Kidney capillary endothelial cell (primary cell): ENCODE measurements around the gene METTL21A.

ENCODE experiments used
- DNase-seq: peaks from one replicate; pipeline ENCODE4 v3.0.0-alpha.2; 2018; ENCODE audit warnings: low spot score

METTL21A gene

DNA sequence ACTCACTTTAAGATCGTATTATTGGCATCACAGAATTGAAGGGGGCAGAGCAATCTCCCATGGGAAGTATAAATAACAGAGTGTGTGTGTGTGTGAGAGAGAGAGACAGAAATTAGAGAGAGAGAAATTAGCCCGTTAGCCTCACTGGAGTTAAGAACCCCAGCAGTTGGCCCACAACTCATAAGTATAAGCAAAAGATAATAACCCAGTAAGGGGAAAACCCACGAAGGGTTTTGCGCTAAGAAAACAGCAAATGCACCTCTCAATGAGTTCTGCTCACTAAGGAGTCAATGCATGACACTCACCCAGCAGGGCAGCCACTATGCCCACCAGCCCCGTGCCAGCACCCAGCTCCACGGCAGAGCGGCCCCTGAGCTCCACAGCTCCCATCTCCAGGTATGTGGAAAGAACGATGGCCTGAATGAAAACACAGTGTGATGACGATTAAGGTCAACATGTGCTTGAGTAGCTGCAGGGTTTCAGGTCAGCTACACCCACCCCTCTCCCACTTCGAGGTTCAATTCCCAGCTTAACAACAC lies 3.6 kb downstream of the METTL21A start:
- no peak for DNase-seq

DNA sequence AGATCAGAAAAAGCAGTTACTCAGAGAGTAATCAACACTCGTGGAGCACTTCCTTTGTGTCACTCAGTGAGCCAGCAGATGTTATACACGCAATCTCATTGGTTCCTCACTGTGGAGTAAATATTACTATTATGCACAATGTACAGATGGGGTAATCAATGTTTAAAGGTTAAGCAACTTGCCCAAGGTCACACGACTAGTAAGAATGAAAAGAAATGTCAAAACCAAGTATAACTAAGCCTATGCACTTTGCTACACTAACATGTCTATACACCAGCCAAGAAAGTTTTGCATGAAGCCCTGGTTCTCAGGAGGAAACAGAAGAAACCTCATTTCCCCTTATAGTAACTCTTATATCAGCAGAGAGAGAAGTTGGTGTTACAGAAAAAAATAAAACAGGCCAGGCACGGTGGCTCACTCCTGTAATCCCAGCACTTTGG lies 5.4 kb downstream of the METTL21A start:
- peak; percentile 10 for DNase-seq

DNA sequence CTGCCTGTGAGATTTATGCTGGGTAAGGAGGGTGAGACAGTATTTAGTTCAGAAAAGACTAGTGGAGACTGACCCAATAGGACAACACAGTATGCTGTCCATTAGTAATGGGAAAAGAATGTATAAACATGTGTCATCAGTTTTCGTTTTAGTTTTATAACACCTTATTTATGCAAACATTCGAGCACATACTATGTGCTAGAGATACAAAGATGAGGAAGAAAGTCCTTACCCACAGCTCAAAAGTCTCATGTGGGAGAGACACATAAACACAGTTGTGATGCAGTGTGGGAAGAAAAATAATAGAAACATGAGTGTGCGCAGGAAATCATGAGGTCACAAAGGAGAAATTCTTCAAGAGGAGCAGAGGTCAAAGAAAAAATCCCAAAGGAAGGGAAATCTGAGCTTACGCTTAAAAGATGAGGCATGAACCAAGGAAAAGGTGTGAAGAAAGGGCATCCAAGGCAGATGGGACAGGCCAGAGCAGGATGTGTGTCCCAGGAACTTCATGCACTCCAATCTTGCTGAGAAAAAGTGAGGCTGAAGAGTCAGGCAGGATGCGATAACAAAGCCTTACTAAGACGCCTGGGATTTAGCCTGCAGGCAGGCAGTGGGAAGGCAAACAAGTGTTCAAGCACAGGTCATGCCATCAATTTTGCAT lies 8.1 kb downstream of the METTL21A start:
- peak; percentile 82 for DNase-seq

DNA sequence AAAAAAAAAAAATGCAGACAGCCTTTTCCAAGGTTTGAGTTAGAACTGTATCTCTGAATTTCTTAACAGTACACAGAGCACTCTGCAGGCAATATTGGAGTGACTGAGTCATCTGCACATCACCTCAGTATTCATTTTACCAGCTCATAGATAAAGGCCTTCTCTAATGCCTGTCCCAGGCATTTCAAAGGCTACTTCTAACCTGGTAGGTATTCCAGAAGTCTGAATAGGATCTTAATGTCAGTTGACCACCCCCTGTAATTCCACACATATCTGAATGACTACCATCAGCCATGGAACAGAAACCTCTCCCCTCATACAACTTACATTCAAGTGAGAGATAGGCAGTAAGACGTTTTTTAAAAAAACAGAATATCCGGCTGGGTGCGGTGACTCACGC lies 9.0 kb downstream of the METTL21A start:
- DNase-seq: no peak

DNA sequence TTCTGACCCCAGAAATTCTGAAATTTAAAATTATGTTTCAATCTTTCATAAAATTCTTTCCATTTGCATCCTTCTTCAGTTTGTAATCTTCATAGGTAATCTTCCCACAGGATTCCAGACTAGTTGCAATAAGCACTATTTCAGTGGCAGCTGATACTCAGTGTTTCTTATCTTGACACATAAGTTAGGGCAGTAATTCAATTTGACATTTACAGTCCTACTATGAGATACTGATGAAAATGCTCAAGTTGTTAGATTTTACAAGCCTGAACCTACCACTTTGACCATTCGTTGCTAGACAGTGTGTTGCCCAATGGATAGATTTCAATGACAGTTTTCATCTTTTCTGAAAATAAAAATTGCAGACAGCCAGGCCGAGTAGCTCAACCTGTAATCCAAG lies 10.4 kb downstream of the METTL21A start:
- no peak for DNase-seq

DNA sequence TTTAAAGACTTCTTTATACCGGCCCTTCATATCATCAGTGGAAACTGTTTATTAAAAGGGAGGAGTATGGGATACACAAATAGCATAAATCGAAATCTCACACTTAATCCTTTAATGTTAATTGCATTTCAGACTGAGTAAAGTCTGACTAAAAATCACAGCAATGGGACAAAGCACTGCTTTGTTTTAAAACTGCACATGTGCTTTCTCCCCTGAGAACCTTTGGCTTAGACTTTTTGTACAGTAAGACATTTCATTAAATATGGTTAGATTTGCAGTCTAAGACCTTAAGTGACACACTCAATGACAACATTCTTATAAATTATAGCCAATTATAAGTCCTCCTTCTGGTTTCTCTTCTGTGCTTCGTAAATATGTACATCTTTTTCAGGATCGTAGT lies 12.5 kb downstream of the METTL21A start:
- DNase-seq: no peak

DNA sequence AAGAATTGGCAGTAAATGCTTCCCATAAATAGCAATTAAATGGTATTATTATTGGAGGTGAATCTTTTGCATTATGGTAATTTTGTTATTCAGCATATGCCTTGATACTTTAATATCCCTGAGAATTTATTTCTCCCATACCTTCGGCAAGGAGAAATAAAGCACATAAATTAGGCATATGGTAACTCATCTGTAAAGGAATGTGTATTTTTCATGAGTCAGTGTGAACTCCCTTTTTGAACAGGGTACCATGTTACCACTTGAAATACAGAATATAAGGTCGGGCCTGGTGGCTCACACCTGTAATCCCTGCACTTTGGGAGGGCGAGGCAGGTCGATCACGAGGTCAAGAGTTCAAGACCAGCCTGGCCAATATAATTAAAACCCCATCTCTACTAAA lies 18.4 kb downstream of the METTL21A start:
- DNase-seq: no peak

DNA sequence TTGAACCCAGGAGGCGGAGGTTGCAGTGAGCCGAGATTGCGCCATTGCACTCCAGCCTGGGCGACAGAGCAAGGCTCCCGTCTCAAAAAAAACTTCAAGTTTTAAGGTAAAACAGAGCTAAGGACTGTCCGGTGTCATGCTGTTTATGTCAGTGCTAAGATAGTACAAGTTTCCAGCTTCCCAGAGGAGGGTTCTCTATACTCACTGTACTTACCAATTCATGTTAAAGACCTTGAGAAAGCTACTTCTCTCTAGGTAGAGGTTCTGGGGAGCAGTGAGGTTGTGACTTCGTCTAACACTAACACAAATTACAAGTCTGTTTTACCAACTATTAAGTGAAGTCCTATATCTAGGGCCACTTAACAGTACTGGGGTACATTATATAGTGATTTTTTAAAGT lies 18.8 kb downstream of the METTL21A start:
- DNase-seq: no peak

DNA sequence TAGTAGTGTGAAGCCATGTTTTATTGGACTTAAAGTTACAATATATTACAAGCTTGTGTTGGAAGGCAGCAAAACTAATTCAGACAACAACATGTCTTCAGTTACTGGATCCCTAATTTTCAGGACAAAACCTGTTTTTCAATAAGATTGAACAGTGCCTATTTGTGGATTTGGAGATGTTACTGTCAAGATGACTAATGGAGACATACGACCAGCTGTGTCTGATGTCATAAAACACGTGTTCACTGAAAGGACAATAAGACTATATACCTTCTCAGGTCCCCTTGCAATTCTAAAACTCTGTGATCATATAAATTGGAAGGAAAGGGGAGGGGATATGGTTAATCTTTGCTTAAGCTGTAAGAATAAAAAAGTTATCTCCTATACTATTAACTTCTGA lies 21.7 kb downstream of the METTL21A start:
- no peak for DNase-seq

DNA sequence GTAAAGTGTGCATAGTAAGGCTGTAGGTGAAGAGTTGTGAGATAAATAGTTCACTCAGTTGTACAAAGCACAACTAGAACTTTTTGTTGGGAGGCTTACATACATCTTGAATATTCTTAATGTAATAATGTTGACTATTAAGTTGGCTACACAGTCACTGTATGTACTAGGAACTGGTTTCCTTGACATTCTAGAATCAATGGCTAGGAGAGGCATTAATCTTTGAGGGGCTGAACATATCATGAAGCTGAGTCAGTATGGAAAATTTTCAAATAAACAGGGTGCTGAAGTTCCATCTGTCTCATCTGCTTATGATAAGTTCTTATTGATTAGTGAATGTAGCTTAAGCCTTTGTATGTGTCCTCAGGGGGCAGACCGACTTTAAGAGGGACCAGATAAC lies 23.4 kb downstream of the METTL21A start:
- DNase-seq: no peak

DNA sequence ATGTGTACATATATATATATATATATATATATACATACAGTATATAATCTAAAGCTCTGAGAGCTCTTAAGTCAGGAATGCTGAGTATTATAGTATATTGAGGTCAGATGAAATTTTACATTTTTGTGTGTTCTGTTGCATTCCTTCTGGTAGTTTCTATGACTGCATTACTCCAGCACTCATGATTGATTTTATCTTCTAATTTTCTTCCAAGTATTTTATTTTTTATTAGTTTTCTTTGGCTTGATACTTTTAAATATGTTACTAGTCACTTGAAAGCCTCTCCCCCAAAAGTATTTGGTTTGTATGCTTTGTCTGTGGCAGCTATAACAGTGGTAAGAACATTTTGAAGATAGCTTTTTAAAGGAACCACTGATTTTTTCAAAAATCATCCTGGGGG lies 25.0 kb downstream of the METTL21A start:
- no peak for DNase-seq

DNA sequence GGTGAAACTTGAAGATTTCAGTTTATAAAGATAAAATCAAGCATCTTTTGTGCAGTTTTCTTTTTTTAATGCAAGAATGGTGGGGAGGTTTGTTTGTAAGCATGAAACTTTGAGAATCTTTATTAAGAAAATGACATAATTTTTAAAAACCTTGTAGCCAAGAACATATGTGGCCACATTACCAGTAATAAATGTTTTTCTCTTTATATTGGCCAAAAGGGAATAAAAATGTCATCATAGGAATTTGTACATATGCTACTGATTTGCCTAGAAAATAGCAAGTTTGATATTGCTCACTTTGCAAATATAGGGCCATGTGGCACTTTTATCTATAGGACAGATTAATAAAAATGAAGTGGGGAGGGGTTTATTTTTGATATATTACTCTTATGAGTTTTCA lies 25.6 kb downstream of the METTL21A start:
- no peak for DNase-seq

DNA sequence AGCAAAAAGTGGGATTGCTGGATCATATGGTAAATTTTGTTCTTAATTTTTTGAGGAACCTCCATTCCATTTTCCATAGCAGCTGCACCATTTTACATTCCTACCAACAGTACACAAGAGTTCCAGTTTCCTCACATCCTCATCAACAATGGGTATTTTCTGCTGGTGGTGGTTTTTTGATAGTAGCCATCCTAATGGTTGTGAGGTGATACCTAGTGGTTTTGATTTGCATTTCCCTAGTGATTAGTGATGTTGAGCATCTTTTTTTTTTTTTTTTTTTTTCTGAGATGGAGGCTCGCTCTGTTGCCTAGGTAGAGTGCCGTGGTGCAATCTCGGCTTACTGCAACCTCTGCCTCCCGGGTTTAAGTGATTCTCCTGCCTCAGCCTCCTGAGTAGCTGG lies 30.5 kb downstream of the METTL21A start:
- no peak for DNase-seq

DNA sequence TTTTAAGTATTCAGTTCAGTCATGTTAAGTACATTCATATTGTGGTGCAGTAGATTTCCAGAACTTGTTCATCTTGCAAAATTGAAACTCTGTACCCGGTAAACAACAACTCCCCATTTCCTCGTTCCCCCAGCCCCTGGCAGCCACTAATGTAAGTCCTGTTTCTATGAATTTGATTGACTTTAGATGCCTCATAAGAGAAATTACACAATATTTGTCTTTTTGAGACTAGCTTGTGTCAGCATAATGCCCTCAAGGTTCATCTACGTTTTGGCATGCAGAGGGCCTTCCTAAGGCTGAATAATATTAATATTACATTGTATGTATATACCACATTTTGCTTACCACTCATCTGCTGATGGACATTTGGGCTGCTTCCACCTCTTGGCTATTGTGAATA lies 30.9 kb downstream of the METTL21A start:
- DNase-seq: no peak

DNA sequence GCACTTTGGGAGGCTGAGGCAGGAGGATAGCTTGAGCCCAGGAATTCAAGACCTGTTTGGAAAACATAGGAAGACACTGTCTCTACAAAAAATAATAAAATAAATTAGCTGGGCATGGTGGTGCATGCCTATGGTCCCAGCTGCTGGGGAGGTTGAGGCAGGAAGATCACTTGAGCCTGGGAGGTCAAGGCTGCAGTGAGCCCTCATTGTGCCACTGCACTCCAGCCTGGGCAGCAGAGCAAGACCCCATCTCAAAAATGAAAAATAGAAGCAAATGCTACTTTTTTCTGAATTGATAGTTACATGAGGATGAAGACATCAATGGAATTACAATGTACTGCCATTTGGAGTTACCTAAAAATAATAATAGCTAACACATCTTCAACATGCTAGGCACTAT lies 31.9 kb downstream of the METTL21A start:
- no peak for DNase-seq

DNA sequence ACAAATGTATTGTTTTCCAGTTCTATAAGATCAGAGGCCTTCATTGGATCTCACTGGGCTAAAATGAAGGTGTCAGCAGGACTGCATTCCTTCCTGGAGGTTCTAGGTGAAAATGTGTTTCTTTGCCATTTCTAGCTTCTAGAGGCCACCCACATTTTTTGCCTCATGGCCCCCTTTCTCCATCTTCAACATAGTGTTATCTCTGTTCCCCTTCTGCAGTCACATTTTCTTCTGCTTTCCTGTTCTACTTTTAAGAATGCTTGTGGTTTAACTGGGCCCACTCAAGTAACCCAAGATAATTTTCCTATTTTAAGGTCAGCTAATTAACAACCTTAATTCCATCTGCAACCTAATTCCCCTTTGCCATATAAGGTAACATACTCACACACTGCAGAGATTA lies 36.1 kb downstream of the METTL21A start:
- DNase-seq: no peak

DNA sequence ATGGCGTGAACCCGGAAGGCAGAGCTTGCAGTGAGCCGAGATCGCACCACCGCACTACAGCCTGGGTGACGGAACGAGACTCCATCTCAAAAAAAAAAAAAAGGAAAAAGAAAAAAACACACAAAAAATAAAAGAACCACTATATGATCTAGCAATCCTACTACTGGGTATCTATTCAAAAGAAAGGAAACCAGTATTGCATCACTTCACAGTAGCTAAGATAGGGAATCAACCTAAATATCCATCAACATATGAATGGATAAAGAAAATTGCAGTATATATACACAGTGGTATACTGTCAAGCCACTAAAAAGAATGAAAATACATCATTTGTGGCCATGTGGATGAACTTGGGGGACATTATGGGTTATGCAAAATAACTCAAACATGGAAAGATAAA lies 37.9 kb downstream of the METTL21A start:
- DNase-seq: no peak

DNA sequence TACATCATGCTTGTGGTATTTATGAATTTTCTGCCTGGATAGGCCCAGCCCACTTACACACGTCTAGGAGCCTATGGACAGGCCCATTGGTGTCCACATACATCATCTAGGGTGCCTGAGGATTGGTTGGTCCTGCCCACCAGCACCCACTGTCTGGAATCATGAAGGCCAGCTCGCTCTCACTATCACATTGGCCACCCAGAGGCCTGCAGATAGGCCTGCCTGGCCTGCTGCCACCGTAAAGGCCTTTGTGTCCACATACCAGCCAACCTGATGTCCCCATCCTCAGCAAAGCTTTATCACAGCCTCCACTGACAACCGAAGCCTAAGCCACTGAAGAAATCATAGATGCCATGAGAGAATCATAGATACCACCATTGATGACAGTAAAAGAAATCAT lies 40.2 kb downstream of the METTL21A start:
- DNase-seq: no peak

DNA sequence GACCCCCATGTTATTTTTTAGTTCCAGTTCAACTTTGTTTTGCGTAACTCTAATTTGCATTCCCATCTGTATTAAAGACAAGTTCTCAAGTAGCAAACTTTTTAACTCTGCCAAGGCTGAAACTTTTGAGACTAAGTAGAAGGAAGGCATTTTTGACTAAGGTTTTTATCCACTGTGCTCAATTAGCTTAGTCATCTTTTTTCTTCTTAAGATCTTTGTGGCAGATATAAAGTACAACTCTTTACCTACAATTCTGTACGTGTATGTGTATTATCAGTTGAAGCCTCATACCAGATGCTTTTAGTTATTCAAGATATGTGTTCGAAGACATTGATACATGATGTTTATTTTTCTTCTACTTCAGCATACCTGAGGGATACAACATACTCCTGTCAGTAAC lies 53.8 kb downstream of the METTL21A start:
- DNase-seq: no peak

DNA sequence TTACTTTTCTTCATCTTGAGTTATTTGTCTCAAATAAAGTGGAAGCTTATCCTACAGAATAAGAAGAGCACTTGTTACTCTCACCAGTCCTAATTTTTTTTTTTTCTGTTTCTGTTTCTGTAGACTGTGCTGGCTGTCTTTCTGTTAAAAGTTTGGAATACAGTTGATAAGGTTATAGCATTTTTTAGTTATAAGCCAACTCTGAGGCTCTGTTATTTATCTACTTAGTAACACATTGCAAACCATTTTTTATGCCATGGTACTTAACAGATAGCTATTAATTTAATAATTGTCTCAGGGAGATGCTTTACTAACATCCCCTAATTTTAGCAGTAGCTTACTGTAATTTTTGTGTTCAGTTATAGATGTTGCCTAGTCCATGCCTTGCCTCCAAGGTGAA lies 57.5 kb downstream of the METTL21A start:
- no peak for DNase-seq

DNA sequence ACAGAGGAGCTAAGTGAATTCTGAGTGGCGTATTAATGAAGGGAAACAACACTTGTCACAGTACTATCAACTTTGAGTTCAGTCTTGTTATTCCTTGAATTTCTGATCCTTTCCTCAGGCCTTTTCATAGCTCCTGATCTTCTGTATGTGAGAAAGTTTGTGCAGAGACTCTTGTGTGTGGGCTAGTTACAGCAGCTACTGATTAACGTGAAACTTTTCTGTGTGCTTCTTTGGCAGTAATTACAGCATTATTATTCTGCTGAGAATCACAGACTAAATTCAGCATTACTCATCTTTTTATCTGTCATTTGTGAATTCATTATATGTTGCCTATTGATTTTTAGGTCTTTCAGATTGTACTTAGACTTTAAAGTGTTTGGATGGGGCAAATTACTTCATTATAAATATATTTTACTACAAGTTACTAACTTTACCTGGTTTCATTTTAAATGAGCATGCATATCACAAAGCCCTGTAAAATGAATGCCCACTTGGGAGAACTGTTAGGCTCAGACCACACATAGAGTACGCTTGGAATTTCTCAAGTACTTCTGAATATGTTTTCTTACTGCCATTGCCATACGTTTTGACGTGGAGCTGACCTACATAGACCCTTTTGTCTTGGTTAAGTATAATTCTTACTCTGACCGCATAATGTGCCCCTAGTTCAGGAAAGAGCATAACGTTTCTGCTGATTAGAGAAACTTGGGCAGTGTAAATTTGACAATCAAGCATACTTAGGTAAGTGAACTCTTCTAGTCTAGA lies 59.3 kb downstream of the METTL21A start:
- DNase-seq: no peak
